Raji (cell line): ENCODE data around the gene PLAC8.

ENCODE experiments used
- POLR2A ChIP-seq: IDR thresholded peaks from 2 replicates; pipeline ENCODE4 v1.6.1; 2011; ENCODE audit warnings: low read depth, low read length, control low read depth; ENCODE audit not compliant: insufficient read depth

Gene PLAC8

DNA sequence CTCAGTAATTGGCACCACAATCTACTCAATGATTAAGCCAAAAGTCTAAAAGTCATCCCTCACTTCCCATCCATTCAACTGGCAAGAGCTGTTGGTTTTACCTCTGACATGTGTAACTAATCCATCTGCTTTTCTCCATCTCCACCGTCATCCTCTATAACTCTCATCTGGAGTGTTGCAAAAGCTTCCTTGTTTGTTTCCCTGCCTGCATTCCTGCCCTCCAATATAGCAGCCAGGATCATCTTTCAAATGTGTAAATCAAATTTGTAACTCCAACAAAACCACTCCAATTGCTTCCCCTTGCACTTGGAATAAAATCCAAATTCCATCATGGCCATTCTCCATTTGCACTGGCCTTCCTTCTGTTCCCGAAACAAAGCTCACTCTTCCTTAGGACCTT lies 4.3 kb upstream of the PLAC8 start:
- no peak for TF ChIP-seq POLR2A

DNA sequence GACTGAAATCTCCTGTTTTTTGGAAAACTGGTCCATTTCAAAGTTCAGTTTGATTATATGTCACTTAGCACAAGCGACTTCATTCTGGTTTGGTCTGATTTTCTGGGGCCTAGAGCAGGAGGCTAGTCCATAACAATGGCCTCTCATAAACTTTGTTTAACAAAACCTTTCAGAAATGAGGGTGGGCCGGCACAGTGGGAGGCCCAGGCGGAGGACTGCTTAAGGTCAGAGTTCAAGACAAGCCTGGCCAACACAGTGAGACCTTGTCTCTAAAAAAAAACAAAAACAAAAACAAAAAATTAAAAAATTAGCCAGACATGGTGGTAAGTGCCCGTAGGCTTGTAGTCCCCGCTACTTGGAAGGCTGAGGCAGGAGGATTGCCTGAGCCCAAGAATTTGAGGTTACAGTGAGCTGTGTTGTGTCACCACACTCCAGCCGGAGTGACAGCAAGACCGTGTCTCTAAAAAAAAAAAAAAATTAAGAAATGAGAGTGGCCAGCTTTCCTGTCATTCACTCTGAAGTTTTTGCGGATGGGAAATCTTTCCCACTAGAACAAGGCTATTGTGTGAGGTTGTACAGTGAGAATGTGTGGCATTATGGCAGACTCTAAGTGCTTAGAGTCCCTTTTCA lies 1.2 kb upstream of the PLAC8 start:
- no peak for TF ChIP-seq POLR2A

DNA sequence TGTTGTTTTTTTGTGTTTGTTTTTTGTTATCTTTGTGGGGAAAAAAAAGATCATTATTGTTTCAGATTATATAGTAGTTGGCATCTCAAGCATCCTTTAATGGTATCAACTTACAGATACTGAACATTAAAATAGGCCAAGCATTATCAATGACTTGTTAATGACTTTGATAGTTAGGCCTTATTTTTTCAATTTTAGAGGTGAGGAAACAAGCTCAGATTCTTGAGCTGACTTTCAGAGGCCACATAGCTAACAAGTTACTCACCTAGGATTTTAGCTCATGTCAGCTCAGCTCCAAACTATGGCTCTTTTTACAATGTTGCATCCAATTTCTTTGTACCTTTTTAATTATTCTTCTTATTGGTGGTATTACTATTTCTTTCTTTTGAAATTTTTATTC lies 471 bp upstream of the PLAC8 start:
- TF ChIP-seq POLR2A: no peak

DNA sequence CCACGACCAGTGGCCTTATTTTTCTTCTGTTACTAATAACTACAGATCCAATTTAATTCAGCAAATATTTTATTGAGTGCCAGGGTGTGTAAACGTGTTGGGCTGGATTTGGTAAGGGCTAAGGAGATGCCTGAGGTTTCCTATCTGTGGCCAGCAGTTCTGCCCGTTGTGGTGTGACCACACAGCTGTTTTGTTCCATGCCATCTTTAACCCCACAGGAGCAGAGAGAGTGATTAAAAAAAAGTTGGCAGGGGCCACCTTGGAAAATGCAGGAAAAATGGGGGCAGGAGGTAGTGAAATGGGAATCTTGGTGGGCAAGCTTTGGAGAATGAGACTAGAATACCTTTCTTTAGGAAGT lies 1.1 kb downstream of the PLAC8 start:
- 0 out of 2 replicates have a peak, but pooled peaks have one; percentile 4 for TF ChIP-seq POLR2A

DNA sequence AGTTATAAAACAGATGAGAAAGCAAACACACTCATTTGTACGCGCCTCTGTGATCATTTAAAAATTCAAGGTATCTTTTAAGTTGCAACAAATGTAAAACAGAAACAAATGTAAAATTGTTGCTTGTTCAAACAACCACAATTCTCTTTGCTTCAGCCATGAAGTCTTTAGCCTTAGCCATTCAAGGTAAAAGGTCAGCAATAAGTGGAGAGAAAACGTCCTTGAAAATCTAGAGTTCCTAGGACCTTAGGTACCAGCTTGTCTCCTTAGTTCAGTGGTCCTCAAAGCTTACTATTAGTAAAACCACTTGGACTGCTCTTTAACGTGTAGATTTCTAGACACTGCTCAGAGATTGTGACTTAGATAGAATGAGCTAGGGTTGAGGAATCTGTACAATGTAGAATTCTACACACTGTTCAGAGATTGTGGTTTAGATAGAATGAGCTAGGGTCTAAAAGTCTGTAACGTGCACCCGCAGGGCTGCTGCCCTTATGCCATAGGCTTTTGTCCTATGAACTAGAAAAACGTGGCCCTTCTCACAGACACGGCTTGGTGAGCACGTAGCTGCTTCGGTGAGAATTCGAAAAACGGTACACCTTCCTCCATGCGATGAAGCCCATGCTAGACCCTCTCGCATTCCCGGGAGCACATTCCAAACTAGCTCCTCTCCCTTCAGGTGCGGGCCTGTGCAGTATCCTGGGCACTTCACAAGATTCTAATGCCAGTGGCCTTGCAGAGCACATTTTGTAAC lies 1.7 kb downstream of the PLAC8 start:
- TF ChIP-seq POLR2A: peak; percentile 35; the same call in 1 of the 2 replicates

DNA sequence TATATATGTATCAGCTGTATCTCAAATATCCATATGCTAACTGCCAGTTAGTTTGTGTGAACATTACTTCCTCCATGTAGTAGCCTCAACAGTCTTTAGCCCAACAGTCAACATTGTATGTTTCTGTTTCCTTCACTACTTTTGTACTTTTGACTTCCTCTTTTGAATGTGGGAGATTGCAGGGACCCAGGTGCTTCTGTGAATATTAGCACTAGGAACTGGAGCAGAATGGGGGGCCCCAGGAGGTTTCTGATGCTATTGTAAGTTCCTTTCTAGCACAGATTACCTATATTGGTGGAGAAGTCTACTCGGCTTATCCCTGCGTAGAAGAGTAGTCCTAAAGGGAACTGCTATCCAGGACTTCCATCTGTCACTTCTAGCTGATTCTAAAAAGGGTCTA lies 2.3 kb downstream of the PLAC8 start:
- TF ChIP-seq POLR2A: no peak

DNA sequence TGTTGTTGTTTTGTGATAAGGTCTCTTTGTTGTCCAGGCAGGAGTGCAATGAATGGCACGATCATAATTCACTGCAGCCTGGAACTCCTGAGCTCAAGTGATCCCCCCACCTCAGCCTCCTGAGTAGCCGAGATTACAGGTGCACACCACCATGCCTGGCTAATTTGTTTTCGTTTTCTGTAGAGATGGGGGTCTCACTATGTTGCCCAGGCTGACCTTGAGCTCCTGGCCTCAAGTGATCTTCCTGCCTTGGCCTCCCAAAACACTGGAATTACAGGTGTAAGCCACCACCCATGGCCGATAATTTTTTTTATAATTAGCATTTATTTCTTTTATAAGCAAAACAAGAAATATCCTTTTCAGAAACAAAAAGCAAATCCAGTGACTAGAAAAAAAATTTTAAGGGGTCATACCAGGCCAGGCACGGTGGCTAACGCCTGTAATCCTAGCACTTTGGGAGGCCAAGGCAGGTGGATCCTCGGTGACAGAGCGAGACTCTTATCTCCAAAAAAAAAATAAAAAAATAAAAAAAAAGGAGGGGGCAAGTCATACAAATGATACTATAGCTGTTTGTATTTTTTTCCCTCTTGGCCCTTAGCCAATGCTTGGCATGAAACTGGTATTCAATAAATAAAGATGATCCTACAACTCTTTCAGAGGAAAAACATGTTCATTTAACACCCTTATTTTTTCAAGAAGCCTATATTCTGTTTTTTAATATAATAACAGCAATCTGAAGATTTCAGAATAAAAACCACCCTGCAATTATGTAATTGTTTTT lies 3.4 kb downstream of the PLAC8 start:
- no peak for TF ChIP-seq POLR2A

DNA sequence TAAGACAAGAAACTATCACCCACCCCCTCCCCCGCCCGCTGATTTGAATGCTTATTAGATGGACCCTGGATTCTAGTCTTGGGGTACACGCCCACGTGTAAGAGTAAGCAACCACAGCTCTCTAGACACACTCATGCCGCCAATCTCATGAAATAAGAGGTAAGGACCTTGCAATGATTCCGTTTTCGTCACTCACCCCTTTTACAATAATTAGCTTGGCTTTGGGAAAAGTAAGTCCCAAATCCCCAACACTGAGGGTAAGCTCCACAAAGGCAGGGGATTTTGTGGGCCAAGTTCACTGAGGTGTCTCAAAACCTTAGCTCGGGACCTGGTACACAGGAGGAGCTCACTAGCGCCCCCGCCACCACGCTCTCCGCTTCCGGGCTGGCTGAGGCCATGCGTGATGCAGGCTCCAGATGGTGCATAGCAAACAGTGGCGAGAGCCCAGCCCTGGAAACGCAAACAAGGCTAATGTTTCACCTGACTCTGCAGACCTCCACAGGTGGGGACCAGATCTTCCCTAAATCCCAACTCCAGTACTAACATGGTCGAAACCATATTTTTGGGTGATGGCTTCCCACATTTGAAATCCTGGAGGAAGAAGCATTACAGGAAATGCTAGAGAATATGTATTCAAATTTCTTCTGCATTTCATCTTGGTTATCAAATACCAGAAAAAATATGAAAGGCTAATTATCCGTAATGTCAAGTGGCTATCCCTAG lies 4.1 kb downstream of the PLAC8 start:
- TF ChIP-seq POLR2A: no peak; the same call in 1 of the 2 replicates

DNA sequence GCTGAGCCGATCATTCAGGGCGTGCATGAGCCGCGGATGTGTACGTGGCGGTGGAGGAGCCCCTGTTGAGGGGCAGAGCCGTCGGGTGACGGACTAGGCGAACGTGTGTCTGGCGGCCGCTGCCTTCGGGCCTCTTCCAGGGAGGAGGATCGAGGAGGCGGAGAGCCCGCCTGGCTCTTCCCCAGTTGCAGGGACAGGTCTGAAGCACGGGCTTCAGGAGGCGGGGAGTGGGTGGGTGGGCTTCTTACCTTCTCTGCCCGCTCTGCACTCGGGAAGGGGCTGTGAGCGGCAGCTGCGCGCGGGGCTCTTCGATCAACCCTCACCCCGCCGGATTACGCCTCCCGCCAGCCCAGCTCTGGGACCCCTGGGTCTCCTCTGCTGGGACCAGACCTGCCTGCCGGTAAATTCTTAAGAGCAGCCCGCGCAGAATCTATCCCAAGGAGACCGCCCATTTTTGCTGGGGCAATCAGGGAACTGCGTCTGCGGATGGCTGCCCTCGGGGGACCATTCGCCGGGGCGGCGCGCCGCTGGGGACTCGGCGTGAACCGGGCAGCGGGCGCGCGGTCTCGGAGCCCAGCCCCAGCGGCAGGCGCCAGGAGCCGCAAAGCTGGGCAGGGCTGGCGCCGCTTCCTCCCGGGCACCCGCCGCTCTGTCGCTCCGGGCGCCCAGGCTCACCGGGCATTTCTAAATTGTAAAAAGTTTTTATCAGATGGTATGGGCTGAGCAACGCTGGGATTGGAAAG lies 4.9 kb downstream of the PLAC8 start:
- 0 out of 2 replicates have a peak, but pooled peaks have one; percentile 19 for TF ChIP-seq POLR2A

DNA sequence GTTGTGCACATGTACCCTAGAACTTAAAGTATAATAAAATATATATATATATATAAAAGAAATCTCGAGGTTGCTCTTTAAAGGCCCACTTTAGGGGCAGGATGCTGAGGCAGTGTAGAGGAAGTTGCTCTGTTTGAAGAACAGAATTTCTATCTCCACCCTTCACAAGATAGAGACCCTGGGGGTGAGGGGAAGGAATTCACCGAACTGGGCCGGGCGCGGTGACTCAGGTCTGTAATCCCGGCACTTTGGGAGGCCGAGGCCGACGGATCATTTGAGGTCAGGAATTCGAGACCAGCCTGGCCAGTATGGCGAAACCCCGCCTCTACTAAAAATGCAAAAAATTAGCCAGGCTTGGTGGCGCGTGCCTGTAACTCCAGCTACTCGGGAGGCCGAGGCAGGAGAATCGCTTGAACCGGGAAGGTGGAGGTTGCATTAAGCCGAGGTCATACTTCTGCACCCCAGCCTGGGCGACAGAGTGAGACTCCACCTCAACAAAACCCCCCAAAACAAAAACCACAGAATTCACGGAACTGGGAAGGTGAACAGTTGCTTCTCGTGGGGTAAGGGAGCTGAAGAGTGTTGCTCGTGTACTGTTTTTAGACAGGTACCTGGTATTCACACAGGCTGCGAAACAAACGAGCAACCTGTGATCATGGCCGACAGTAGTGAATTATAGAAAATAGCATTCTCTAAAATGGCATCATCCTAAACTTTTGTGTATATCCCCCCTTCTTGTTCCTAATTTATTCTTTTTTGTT lies 6.2 kb downstream of the PLAC8 start:
- no peak for TF ChIP-seq POLR2A

DNA sequence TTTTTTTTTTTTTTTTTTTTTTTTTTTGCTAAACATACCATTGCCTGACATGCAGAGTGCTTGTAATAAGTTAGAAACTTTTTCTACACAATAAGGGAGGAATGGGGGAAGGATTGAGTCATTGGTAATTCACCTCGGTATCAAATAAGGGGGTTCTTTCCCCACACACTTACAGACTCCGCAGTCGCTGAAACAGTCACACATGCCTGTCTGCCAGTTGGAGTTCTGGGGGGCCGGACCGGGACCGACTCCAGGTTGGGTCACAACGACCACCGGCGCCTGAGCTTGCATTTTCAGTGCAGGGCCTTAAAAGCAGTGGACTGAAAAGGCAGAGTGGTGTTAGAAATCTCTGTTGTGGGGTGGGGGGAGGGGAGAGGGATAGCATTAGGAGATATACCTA lies 6.9 kb downstream of the PLAC8 start:
- no peak for TF ChIP-seq POLR2A

DNA sequence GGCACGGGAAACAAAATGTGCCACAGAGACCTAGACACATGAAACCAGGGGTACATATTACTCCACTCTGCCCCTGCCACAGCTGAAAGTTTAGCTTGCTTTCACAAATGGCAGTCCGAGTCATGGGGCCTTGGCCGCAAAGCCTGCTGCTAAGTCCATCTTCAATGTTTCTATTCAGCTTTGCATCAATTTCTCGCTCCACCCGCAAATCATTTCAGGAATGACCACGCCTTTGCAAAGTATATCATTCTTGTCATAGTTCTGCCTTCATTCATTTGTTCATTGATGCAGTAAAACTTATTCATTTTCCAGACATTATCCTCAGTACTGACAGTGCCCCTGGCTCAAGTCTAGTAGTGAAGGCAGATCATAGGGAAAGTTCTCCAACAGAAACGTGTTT lies 9.5 kb downstream of the PLAC8 start:
- TF ChIP-seq POLR2A: no peak

DNA sequence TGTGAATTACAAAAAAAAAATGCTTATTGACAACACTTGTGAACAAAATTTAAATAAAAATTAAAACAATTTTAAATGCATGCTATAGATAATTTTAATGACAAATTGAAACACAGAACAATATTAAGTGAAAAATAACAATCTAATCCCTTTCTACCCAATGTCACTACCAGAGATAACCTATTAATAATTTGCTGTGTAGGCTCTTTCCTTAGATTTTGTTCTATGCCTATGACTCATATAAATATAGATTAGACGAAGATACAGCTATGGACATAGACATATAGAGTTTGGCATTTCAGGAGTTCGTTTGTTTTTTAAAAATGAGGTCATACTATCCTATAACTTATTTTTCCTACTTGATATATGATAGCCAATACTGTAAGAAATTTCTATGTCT lies 18.1 kb downstream of the PLAC8 start:
- no peak for TF ChIP-seq POLR2A
